Activated gamma-delta T cell treated with anti-CD3 and anti-CD28 coated beads, Interleukin-2, amount 50 U/mL, for 16 hours (primary cell): Measurements from ENCODE around the gene IFITM10.
A peak's percentile ranks its signal among the peaks of the same experiment; 100 is the strongest.

Source experiments
- DNase-seq: peaks from one replicate; pipeline ENCODE4 v3.0.0-alpha.2; 2020; ENCODE audit warnings: low read depth

Gene IFITM10

DNA sequence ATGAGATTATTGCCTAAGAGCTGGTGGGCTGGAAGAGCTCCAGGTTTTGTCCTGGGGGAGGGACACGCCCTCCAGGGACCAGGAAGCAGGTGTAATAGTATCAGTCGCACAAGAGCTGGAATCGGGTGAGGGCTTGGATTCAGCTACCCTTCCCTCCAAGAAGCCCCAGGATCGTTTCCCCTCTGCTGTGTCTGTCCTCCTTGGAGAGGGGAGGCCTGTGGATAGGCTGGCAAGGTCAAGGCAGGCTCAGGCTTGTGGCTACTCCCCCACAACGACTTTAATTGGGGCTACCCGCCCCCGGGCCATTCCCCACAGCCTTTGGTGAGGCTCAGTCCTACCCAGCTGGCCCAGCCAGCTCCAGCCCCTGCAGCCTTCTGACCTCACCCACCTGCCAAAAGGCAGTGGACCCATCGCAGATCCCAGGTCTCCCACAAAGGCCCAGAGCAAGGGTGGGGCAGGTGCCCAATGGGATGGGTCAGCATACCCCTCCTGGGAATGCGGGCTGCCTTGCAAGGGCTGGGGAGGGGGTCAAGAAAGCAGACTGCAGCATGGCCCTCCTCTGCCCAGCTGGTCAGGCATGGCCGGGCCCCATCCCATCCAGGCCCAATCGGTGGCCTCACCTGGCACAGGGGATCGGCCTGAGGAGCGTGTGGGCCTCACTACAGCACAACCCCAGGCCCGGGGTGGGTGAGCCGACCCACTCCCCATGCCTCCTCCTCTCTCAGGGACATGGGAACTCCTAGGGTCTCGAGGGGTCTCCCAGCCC, 12.3 kb upstream of the IFITM10 start:
- no peak for DNase-seq

DNA sequence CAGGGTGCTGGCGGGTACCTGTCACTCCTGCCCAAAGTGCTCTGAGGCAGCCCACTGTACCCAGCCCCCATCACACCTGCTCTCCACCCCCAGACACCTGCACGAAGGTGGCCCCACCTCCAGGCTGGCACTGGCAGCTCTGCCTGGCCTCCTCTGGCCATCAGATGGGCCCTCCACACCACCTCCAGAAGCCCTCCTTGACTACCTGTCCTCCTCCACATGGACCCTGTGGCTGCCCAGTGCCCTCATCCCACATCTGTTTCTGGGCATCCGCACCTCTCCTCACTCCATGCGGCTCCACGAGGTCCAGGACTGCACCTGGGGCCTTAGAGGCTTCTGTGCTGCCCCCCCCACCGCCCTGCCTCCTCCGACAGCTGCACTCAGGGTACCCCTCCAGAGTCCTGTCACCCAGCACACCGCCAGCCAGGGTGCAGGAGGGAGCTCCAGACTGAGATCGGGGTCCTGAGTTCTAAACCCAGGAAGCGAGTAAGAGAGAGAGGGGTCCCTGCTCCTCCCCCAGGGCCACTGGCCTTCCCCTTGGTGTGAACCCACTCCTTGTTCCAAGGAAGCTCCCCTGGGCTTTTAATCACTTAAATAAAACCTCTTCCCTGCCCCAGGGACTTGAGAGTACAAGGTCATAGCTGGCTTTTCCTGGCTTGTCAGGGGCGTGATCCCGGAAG, 11.6 kb upstream of the IFITM10 start:
- DNase-seq = no peak

DNA sequence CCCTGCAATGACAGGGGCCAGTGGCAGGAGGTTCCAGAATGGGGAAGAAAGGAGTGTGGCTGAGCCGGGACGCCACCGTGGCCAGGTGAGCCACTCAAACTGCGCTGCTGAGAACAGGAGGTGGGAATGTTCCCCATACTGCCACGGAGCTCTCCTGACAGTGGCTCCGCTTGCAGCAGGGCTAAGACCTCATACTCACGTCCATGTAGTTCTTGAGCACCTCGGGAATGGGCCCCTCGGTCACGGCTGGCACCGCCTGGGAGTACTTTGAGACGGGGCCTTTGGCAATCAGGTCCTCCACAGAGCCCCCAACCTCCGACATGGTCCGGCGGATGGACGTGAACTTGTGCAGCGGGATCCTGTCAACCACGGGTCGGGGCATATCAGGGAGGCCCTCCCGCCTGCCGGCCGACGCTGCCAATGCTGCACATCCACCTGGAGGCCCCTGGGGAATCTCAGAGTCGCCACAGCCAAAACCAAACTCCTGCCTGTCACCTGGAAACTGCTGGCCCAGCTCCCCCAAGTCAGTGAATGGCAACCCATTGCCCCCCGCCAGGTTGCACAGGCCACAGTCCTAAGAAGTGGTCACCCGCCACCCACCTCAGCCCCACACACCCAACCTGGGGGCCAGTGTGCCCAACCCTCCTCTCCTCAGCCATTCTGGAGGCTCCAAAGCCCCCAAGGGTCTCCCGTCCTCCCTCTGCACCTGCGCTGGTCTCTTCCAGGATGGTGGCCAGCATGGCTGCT, 10.9 kb upstream of the IFITM10 start:
- no peak for DNase-seq

DNA sequence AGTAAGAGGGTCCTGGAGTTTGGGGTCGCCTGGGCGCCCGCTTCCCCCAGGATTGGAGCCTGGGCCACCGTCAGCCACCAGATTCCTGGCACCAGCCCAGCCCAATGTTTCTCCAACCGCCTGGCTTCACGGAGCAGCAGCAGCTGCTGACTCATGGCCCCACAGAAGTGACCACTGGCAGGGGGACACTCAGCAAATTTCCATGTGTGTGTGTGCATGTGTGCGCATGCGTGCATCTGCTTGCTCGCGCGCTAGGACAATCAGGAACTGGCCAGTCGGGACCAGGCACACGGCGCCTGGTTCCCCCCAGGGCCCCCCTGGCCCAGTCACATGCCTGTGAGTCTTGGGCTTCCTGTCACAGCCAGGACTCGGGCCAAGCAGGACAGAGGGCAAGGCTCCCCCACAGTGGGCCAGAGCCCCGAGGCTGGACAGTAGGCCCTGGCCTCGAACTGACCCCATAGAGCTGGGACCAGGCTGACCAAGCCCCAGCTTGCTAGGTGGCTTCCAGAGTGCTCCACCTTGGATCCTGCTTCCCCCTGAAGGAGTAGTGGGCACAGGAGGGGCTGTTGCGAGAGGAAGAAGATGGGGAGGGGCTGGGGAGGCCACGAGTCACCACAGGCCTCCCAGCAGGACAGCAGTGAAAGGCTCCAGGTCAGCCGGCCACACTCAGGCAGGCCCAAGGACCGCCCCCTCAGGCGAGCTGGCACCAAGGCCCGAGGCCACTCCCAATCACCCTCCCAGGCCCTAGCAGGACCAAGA, 10.1 kb upstream of the IFITM10 start:
- DNase-seq = no peak

DNA sequence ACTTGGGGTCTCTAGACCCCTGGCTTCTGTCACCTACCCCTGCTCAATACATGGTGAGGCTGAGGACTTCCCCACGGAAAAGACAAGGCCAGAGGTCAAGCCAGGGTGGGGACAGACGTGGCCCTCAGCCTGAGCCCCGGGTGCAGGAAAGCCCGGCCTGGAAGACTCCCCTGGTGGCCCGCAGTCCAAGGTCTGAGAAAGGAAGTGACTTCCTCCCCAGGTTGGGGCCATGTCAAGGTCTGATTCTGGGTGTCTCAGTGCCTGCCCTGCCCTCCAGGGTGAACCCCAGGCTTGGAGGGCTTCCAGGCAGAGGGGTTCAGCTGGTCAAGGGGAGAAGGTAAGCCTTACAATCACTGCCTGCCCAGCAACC, 9.4 kb upstream of the IFITM10 start:
- no peak for DNase-seq

DNA sequence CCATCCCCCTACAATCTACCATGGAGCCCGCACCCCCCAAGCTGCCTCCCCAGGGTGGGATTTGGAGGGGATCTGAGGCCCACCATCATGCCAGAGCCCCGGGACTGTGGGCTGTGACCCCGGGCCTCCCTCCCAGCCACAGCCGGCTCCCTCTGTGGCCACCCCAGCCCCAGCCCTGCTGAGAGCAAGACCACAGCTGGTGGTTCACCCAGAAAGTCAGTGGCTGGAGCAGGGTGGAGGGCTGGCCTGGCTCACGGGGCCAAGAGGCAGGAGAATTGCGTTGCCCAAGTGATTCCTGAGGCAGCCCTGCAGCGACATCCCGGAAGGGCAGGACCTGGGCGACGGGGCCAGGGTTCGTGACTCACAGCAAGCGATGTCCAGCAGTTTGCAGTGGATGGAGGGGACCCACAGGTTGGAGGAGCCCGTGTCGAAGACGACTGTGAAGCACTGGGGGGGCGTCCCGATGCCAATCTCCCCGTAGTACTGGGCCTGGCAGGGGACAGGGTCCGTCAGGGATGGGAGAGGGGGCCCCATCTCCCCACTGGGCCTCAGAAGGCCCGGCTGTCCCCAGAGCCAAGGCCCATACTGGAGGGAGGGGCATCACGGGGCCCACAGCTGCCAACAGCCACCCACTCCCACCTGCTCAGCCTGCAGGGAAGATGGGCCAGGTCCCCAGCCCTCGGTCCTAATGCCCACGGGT, 8.9 kb upstream of the IFITM10 start:
- DNase-seq = no peak

DNA sequence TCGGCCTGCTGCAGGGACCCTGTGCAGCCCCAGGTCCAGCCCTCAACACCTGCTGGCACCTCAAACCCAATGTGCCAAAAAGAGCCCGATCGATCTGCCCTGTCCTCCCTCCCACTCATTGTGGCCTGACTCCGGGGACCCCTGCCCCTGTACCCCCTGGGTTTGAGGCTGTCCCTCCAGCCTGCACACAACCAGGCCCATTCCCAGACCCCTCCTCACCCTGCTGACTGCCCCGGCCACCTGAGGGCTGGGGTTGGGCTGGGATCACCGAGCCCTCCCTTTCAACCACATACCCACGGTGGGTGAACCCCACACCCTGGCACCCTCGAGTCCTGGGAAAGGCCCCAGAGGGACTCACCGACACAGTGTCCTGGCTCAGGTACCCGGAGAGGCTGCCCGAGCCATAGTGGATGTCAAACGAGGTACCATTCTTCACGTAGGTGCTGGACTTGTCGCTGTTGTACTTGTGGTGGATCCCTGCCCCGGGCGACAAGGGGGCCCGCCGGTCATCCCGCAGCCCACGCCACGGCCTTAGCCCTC, 8.3 kb upstream of the IFITM10 start:
- DNase-seq = no peak

DNA sequence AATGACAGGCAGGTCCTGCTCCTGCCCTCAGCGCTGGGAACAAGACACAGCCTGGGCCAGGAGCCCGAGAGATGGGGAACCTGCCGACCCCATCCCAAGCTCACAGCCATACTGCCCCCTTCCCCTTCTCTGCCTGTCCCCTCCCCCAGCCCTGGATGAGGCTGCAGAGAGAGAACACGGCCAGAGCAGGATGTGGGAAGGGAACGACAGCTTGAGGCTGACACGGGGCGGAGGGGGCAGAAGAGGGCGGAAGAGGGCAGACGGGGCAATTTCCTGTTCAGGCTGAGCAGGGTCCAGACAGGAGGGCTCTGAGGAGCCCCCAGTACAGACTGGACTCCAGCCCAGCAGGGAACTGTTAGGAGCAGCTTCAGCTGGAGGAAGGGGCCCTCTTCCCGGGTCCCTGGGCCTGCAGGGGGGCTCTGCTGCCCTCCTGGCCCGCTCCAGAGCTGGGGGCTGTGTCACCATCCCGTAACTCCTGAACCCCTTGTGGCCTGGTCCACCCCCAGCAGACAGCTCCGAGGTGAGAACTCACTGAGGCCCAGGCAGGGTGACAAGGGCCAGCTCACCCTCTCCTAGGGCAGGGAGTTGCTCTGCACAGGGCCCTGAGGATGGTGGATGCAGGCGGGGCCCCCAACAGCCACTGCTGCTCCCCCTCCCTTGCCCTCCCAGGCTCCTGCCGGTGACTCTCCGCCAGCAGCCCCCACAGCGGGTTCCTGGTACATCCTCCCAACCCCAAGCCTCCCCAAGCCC, 7.6 kb upstream of the IFITM10 start:
- peak; percentile 31 for DNase-seq

DNA sequence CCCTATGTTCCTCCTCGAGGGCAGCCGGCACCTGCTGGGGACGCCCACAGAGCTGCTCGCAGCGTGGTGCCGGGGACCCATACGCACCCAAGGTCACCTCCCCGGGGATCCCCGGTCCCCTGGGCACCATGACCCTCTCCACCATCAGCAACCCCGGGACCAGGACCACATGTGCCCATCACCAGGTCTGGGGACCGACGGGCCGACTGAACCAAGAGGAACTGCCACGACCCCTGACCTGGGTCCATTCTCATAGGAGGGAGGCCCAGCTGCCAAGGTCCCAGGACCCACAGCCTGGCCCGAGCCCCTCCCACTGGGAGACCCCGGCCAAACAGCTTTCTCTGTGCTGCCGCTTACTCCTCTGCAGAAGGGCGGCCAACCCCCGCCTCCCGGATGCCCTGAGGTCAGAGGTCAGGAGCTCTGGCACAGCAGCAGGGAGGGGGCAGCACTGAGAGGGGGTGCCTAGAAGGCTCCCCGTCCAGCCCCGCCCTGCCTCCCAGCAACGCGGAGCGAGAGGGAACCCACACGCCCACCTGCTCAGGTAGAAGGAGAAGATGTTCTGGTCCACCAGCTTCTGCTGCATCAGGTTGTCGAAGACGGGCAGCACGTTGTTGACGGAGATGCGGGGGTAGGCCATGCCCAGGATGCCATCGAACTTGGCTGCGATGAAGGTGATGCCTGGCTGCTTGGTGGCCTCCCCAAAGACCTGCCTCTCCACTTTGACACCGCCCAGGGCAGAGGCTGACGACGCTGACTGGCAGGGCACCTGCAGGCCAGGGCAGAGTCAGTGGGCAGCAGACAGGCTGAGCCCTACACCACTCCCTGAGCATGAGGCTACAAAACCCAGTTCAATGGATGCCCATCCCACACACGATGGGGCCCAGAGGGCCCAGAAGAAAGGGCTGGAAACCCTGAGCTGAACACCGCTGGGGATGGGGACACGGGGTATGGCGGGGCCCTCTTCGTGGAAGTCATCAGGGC, 6.7 kb upstream of the IFITM10 start:
- DNase-seq = no peak

DNA sequence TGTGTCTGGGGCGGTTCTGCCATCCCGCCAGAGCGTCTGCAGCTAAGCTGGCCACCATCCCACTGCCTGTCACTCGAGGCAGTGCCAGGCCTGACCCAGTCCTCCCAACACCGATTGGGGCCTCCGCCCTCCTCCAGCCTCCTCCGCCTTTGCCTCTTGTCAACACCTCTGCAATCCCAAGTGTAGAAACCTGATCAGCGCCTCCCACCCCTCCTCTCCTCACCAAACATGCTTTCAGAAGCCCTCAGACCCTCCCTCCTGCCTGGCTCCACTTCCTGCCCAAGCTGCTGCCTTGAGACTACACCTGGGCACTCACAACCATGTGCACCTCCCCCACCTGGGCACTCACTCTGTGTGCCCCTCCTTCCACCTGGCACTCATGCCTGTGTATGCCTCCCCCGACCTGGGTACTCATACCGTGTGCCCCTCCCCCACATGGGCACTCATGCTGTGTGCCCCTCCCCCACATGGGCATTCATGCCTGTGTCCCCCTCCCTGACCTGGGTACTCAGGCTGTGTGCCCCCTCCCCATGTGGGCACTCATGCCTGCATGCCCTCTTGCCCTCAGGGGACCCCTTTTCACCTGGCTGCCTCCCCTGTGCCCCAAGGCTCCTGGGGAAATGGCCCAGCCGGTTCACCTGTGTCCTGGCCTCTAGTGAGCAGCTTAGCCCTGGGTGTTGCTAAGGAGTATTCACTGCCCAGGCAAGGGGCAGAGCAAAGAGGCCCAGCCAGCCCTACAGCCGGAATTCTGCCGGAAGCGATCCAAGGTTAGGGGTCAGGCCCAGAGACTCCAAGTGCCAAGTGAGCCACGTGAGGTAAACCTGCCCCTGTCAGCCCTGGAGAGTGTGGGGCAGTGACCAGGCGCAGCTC, 5.5 kb upstream of the IFITM10 start:
- no peak for DNase-seq

DNA sequence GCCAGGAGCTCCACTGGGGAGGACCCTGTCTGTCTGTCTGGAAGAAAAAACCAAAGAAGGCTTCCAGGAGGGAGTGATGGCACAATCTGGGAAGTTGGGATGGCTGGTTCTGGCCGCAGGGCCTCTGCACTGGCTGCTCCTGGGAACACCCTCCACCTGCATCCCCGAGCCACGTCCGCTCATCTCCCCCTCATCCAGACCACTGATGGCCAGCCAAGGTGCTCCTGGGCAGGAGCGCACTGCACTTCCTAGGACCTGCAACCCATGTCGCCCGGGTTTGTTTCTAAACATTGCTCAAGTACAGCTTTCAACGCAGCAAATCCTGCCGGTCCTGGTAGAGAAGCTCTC, 4.9 kb upstream of the IFITM10 start:
- DNase-seq = no peak

DNA sequence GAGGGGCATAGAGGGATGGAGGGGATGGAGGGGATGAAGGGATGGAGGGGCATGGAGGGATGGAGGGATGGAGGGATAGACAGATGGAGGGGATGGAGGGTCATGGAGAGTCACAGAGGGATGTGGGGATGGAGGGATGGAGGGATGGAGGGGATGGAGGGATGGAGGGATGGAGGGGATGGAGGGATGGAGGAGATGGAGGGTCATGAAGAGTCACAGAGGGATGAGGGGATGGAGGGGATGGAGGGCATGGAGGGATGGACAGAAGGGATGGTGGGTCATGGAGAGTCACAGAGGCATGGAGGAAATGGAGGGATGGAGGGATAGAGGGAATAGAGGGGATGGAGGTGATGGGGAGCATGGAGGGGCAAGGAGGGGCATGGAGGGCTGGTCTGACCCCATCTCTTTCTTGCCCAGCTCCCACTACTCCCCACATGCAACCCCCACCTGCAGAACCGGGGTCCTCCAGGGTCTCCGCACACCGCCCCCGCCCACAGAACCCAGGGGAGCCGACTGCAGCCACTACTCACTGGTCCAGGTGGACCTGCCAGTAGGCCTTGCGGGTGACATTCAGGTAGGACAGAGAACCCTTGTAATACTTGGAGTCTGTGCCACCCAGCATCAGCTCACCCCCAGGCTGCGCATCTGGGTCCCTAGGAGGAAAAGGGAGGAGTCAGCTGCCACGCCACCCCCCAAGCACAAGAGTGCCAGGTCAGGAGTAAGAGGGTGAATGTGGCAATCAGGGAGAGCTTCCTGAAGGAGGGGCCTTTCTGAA, 4.2 kb upstream of the IFITM10 start:
- DNase-seq = no peak

DNA sequence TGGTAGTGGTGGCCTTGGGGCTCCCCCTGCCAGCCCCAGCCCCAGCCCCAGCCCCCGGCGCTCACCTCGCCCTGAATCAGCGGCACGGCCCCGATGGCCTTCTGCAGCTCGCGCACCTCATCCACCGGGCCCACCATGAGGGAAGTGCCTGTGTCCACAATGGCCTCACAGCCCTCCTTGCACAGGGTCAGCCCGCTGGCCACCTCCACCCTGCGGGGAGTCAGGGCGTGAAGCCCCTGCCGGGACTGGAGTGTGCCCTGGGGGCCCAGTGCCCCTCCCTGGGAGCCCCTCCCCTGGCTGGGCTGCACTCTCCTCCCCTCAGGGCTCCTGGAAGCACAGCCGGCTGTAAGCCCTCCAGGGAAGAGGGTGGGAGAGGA, 3.5 kb upstream of the IFITM10 start:
- no peak for DNase-seq

DNA sequence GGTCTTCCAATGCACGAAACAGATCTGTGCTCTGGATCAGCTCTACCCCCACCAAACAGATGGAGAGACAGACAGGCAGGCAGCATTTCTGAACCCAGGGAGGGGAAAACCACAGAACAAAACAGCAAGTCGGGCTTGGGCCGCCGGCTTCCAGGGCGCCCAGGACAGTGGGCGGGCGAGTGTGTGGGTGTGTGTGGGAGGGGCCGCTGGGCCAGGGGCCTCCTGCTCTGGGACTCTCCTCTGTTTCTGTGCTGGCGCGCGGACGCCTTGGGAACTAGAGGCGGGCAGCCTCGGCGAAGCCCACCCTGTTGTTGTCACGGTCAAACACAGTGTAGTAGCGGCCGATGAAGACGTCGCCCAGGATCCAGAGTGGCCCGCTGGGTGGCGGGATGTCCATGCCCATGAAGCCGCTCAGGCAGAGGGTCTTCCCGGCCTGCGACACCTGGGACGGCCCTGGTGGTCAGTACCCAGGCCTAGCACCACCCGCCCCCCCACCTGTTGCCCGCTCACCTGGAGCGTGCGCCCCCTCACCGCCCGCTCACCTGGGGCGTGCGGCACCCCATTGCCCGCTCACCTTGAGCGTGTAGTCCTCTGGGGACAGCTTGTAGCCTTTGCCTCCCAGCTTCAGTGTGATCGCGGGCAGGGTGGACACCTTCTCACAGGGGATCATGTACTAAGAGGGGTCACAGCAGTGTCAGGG, 3.0 kb upstream of the IFITM10 start:
- DNase-seq = no peak

DNA sequence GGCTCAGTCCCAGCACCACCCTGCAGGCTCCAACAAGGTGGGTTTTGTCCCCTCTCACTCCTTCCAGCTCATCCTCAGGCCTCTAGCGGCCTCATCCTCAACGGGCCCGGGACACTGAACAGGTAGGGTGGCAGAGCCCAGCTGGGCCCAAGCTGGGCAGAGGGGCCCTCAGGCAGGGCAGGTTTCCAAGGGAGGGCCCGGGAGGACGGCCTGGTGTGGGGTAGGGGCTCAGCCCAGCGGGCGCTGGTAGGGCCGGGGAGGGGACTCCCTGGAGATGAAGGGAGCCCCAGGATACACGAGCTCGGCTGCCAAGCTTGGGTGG, 2.5 kb upstream of the IFITM10 start:
- no peak for DNase-seq

DNA sequence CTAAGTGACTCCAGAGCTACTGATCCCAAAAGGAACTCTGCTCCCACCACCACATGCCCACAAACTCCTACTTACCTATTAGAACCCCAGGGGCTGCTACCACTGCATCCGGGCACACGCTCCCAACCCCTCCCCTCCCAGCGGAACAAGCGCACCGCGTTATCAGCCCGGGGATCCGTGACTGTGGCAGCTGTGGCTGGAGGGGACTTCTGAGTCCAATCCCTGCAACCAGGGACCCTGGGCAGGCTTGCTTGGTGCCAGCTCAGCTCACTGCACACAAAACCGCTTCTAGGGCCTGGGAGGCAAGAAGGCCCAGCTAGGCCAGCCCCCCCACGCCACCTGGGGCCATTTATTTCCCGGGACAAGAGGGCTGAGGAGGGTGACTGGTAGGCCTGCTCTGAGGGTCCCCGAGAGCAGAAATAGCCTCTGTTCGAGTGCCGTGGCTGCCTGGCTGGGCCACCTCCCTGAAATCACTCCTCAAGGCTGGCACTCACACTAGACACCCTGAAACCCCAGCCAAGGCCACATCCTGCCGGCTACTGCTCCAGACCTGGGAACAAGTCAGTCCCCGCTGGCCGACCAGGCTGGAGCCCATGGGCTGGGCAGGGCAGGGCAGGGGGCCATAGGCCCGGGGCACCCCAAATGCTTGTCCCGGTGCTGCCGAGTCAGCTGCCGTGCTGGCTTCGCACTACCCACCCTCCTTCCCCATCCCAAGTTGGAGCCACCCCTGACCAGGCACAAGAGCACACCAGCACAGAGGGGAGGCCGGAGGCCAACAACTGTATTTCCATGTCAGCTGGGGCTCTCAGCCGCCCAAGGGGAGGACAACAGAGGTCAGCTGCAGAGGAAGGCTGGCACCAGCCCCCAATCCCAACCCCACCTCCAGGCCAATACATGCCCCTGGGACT, 1.9 kb upstream of the IFITM10 start:
- DNase-seq = no peak
